Vagina (tissue), 2 donors: ENCODE data around the gene LRRC61. TPM values are rescaled to one million over a fixed set of nuclear protein-coding genes. Genes with fewer than 3 reads are reported as not detected.

ENCODE experiments used
- DNase-seq, 2 donors: peaks; one replicate each; pipeline ENCODE4 v3.0.0-alpha.2; 2017; ENCODE audit errors: extremely low spot score in 2 of 2
- H3K27ac ChIP-seq: fragments of 200-600 bp; sonication (generic); one replicate; pipeline ENCODE4 v1.5.1; 2019
- H3K27me3 ChIP-seq: fragments of 200-600 bp; sonication (generic); one replicate; pipeline ENCODE4 v1.5.1; 2019
- H3K36me3 ChIP-seq, 2 donors: fragments of 200-600 bp; sonication (generic); one replicate each; pipeline ENCODE4 v1.5.1; 2017 to 2019
- H3K4me1 ChIP-seq: fragments of 200-600 bp; sonication (generic); one replicate; pipeline ENCODE4 v1.5.1; 2019
- H3K4me3 ChIP-seq, 2 donors: fragments of 200-600 bp; sonication (generic); 1 replicate in 1 of 2; 2 replicates in 1 of 2; pipeline ENCODE4 v1.5.1; 2016 to 2019
- H3K9me3 ChIP-seq: fragments of 200-600 bp; sonication (generic); one replicate; pipeline ENCODE4 v1.5.1; 2019
- POLR2A ChIP-seq, 2 donors: fragments of 450-650 bp; IDR thresholded peaks; one replicate each; pipeline ENCODE4 v1.6.1; 2017; ENCODE audit warnings: antibody characterized with exemption in 2 of 2, mild to moderate bottlenecking in 2 of 2, moderate library complexity in 2 of 2
- POLR2AphosphoS5 ChIP-seq, 2 donors: sonication (generic); formaldehyde crosslinking; IDR thresholded peaks; one replicate each; pipeline ENCODE4 v1.9.0; 2017; ENCODE audit warnings: antibody characterized with exemption in 2 of 2, mild to moderate bottlenecking in 2 of 2, low read depth in 1 of 2; ENCODE audit not compliant: insufficient read depth in 1 of 2
- intact Hi-C: fragments of 100-400 bp; cut with DNase I; formaldehyde crosslinking; loops from one replicate; pipeline ENCODE4 v1.15.1; 2023
- total RNA-seq: library from RNA; depleted of rRNA; stranded (reverse); fragments of >200 nt; gene quantifications from one replicate; pipeline ENCODE4 v1.2.3, GENCODE V29; 2016
- TF ChIP-seq, protein P1 (sequence below), 3 experiments: fragments of 450-650 bp in 2 of 3; fragments of 200-600 bp in 1 of 3; sonication (generic) in 1 of 3; IDR thresholded peaks; one replicate each; pipeline ENCODE4 v1.5.1; 2017 to 2019; ENCODE audit warnings: antibody characterized with exemption in 3 of 3, mild to moderate bottlenecking in 2 of 3, moderate library complexity in 2 of 3

Gene LRRC61
- total RNA-seq, 1 donor from 2014 or later, result 14.0 TPM

DNA sequence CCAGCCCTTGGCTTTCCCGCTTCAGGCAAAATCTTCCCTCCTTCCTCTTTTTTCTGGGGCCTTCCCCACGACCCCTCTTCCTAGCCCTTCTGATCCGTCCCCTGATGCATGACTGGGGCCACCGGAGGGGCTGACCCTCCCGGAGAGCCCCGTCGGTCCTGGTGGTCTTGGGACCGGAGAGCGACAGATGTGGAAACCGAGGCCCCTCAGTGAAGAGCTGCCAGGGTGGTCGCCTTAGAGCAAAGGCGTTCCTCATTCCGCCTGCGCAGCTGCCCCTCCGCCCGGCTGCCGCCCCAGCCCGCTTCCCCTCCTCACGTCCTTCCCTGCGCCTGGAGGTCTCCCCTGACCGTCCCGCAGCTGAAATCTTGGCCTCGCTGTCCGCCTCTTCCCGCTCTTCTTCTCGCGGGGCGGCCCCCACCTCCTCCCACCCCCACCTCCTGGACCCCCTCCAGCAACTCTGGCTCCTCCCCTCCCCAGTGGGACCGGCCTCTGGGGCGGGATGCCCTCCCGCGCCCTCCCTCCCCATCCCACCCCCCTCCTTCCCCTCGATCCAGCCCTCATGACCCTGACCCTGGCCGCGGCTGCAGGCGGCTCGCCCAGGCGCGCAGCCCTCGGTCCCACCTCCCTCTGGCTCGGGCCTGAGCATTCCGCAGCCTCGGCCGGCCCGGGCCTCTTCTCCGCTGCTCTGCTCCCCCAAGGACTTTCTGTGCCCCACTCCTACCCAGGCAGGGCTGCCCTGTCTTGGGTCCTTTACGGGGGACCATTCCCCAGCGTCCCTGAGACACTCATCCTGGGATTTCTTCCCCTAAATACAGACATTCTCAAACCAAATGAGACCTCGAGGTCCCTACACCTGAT lies 18.3 kb downstream of the LRRC61 start, which contains the start of gene RARRES2:
Gene RARRES2, minus strand, starts transcription at position 367 of the 858 bp plus-strand sequence. CDS start 1,020 bp downstream, outside the sequence.
- H3K36me3 ChIP-seq, result no peaks in the 10 kb centered on the region
- no peaks in the 10 kb centered on the region for H3K9me3 ChIP-seq
- H3K27ac ChIP-seq, result peak within 1 kb of the TSS; percentile 90
- intact Hi-C loops, result no loop called here
- DNase-seq, result no peak
- H3K27me3 ChIP-seq, result no peaks in the 10 kb centered on the region
- H3K4me1 ChIP-seq, result peaks cover 38% of the 10 kb centered on the region
- TF ChIP-seq, protein P1, sequence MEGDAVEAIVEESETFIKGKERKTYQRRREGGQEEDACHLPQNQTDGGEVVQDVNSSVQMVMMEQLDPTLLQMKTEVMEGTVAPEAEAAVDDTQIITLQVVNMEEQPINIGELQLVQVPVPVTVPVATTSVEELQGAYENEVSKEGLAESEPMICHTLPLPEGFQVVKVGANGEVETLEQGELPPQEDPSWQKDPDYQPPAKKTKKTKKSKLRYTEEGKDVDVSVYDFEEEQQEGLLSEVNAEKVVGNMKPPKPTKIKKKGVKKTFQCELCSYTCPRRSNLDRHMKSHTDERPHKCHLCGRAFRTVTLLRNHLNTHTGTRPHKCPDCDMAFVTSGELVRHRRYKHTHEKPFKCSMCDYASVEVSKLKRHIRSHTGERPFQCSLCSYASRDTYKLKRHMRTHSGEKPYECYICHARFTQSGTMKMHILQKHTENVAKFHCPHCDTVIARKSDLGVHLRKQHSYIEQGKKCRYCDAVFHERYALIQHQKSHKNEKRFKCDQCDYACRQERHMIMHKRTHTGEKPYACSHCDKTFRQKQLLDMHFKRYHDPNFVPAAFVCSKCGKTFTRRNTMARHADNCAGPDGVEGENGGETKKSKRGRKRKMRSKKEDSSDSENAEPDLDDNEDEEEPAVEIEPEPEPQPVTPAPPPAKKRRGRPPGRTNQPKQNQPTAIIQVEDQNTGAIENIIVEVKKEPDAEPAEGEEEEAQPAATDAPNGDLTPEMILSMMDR (IDR thresholded peaks at IDR 0.05), result no peak
- peak in 1 of 2 donors; percentile 80 for TF ChIP-seq POLR2AphosphoS5 (IDR thresholded peaks at IDR 0.05; ENCODE audit: insufficient read depth in 1 of 2, low read depth in 1 of 2)
- peak in 1 of 2 donors; percentile 15 for TF ChIP-seq POLR2A (IDR thresholded peaks at IDR 0.05)
- H3K4me3 ChIP-seq, result peak within 1 kb of the TSS; percentile 65 to 69

GRCh38 chr7:150342121-150342408 lies 18.9 kb downstream of the LRRC61 start:
- peak overlapping the region; percentile 78 for H3K27ac ChIP-seq
- H3K4me3 ChIP-seq, result peak overlapping the region; percentile 65 to 69
- H3K36me3 ChIP-seq, result no peaks in the 10 kb centered on the region
- intact Hi-C loops, result no loop called here
- TF ChIP-seq POLR2A (IDR thresholded peaks at IDR 0.05) (no peak), POLR2AphosphoS5 (IDR thresholded peaks at IDR 0.05; ENCODE audit: insufficient read depth in 1 of 2, low read depth in 1 of 2) (no peak)
- TF ChIP-seq, protein P1 (IDR thresholded peaks at IDR 0.05), result no peak
- no peaks in the 10 kb centered on the region for H3K9me3 ChIP-seq
- no peaks in the 10 kb centered on the region for H3K27me3 ChIP-seq
- peaks cover 32% of the 10 kb centered on the region for H3K4me1 ChIP-seq
- DNase-seq, result no peak

DNA sequence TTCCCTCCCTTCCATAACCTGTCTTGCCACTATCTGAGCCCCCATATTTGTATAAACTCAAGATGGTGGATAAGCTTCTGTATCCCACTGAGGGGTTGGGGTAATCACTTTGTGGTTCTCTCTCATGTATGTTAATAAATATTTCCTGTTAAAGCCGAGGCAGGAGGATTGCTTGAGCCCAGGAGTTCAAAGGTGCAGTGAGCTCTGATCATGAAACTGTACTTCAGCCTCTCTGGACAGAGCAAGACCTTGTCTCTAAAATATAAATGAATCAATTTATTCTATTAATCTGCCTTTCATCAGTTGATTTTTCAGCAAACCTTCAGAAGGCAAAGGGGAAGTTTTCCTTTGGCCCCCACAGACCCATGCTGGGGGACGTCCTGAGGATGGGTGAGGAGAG lies 20.1 kb downstream of the LRRC61 start:
- no peak for DNase-seq
- Histone ChIP-seq H3K27me3 (no peaks in the 10 kb centered on the region), H3K4me1 (peaks cover 32% of the 10 kb centered on the region), H3K27ac (no peak overlapping the region), H3K4me3 (no peak overlapping the region), H3K9me3 (no peaks in the 10 kb centered on the region), H3K36me3 (no peaks in the 10 kb centered on the region)
- no peak for TF ChIP-seq POLR2AphosphoS5 (IDR thresholded peaks at IDR 0.05; ENCODE audit: insufficient read depth in 1 of 2, low read depth in 1 of 2)
- TF ChIP-seq, protein P1 (IDR thresholded peaks at IDR 0.05), result no peak
- intact Hi-C loops, result no loop called here

GRCh38 chr7:150344299-150344698 lies 21.1 kb downstream of the LRRC61 start:
- H3K4me1 ChIP-seq, result peaks cover 22% of the 10 kb centered on the region

More at GRCh38 chr7:150344299-150344698, 21.1 kb downstream of the LRRC61 start:
- Histone ChIP-seq H3K27ac (no peak overlapping the region), H3K4me3 (no peak overlapping the region), H3K9me3 (no peaks in the 10 kb centered on the region), H3K36me3 (no peaks in the 10 kb centered on the region), H3K27me3 (no peaks in the 10 kb centered on the region)
- TF ChIP-seq POLR2A (IDR thresholded peaks at IDR 0.05) (no peak), POLR2AphosphoS5 (IDR thresholded peaks at IDR 0.05; ENCODE audit: insufficient read depth in 1 of 2, low read depth in 1 of 2) (no peak)
- TF ChIP-seq, protein P1 (IDR thresholded peaks at IDR 0.05), result no peak
- intact Hi-C loops, result no loop called here
- no peak for DNase-seq
